GM12892 (cell line): ENCODE data around the gene EXOC6.

Experiments
- POLR2A ChIP-seq: IDR thresholded peaks from 2 replicates; pipeline ENCODE4 v1.6.1; 2011; ENCODE audit warnings: low read depth, low read length, control low read depth
- TAF1 ChIP-seq: IDR thresholded peaks from 2 replicates; pipeline ENCODE4 v1.6.1; 2011; ENCODE audit warnings: low read depth, mild to moderate bottlenecking, control low read depth, low read length, borderline replicate concordance

GRCh38 chr10:92913973-92914372 is 65.7 kb downstream of the EXOC6 start:
- no peak for TF ChIP-seq TAF1
- TF ChIP-seq POLR2A = no peak
